Smooth muscle cell (in vitro differentiated cells): ENCODE results near the gene LINGO4. TPM values are rescaled to one million over a fixed set of nuclear protein-coding genes. Genes with fewer than 3 reads are reported as not detected.

Source experiments
- DNase-seq: peaks from one replicate; lab custom pipeline; 2025; ENCODE audit not compliant: unreplicated experiment; lab: John Stamatoyannopoulos, UW
- H2AFZ ChIP-seq: fragments of 200-600 bp; sonication (generic); 2 replicates; pipeline ENCODE4 v1.6.0; 2016; ENCODE audit warnings: antibody characterized with exemption, low read depth, mild to moderate bottlenecking
- H3F3A ChIP-seq: fragments of 200-600 bp; sonication (generic); 2 replicates; pipeline ENCODE4 v1.6.0; 2017; ENCODE audit warnings: antibody characterized with exemption, low read depth
- H3K27ac ChIP-seq: fragments of 200-600 bp; sonication (generic); 2 replicates; pipeline ENCODE4 v1.5.1; 2016; ENCODE audit warnings: low read depth, mild to moderate bottlenecking
- H3K27me3 ChIP-seq: fragments of 200-600 bp; sonication (generic); 2 replicates; pipeline ENCODE4 v1.6.1; 2016; ENCODE audit warnings: low read depth, mild to moderate bottlenecking
- H3K36me3 ChIP-seq: fragments of 200-600 bp; sonication (generic); 2 replicates; pipeline ENCODE4 v1.5.1; 2016; ENCODE audit warnings: low read depth
- H3K4me1 ChIP-seq: fragments of 200-600 bp; sonication (generic); 2 replicates; pipeline ENCODE4 v1.5.1; 2016; ENCODE audit warnings: low read depth
- H3K4me2 ChIP-seq: fragments of 200-600 bp; sonication (generic); 2 replicates; pipeline ENCODE4 v1.6.0; 2016; ENCODE audit warnings: mild to moderate bottlenecking
- H3K4me3 ChIP-seq: fragments of 200-600 bp; sonication (generic); 2 replicates; pipeline ENCODE4 v1.5.1; 2016; ENCODE audit warnings: mild to moderate bottlenecking
- H3K79me2 ChIP-seq: fragments of 200-600 bp; sonication (generic); 2 replicates; pipeline ENCODE4 v1.6.0; 2016; ENCODE audit warnings: low read depth, mild to moderate bottlenecking
- H3K9ac ChIP-seq: fragments of 200-600 bp; sonication (generic); 2 replicates; pipeline ENCODE4 v1.6.0; 2016; ENCODE audit warnings: low read depth
- H3K9me3 ChIP-seq: fragments of 200-600 bp; sonication (generic); replicated peaks from 2 replicates; pipeline ENCODE4 v1.5.1; 2016; ENCODE audit warnings: low read depth
- H4K20me1 ChIP-seq: fragments of 200-600 bp; sonication (generic); 2 replicates; pipeline ENCODE4 v1.6.0; 2016; ENCODE audit warnings: low read depth
- WGBS: methylation state at CpG from one replicate; pipeline ENCODE4 v1.1.7; 2016; ENCODE audit warnings: low lambda C conversion rate; 5-methylcytosine and 5-hydroxymethylcytosine counted together
- polyA plus RNA-seq: library from polyadenylated mRNA; unstranded; fragments of >200 nt; fragmentation: Nextera tagmentation; extraction: Ambion mirVana; gene quantifications from 2 replicates; pipeline ENCODE4 v1.2.1, GENCODE V29; 2016
- total RNA-seq: library from RNA; depleted of rRNA; stranded (reverse); fragments of >200 nt; gene quantifications from 2 replicates; pipeline ENCODE4 v1.2.3, GENCODE V29; 2014
- TF ChIP-seq, protein P1 (sequence below): fragments of 200-600 bp; sonication (generic); IDR thresholded peaks from 2 replicates; pipeline ENCODE4 v1.5.1; 2017; ENCODE audit warnings: borderline replicate concordance, mild to moderate bottlenecking, antibody characterized with exemption; ENCODE audit not compliant: insufficient read depth, poor library complexity, severe bottlenecking

The LINGO4 gene, protein sequence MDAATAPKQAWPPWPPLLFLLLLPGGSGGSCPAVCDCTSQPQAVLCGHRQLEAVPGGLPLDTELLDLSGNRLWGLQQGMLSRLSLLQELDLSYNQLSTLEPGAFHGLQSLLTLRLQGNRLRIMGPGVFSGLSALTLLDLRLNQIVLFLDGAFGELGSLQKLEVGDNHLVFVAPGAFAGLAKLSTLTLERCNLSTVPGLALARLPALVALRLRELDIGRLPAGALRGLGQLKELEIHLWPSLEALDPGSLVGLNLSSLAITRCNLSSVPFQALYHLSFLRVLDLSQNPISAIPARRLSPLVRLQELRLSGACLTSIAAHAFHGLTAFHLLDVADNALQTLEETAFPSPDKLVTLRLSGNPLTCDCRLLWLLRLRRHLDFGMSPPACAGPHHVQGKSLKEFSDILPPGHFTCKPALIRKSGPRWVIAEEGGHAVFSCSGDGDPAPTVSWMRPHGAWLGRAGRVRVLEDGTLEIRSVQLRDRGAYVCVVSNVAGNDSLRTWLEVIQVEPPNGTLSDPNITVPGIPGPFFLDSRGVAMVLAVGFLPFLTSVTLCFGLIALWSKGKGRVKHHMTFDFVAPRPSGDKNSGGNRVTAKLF
- total RNA-seq (not detected in 2 replicates), polyA plus RNA-seq (not detected in 2 replicates)

DNA sequence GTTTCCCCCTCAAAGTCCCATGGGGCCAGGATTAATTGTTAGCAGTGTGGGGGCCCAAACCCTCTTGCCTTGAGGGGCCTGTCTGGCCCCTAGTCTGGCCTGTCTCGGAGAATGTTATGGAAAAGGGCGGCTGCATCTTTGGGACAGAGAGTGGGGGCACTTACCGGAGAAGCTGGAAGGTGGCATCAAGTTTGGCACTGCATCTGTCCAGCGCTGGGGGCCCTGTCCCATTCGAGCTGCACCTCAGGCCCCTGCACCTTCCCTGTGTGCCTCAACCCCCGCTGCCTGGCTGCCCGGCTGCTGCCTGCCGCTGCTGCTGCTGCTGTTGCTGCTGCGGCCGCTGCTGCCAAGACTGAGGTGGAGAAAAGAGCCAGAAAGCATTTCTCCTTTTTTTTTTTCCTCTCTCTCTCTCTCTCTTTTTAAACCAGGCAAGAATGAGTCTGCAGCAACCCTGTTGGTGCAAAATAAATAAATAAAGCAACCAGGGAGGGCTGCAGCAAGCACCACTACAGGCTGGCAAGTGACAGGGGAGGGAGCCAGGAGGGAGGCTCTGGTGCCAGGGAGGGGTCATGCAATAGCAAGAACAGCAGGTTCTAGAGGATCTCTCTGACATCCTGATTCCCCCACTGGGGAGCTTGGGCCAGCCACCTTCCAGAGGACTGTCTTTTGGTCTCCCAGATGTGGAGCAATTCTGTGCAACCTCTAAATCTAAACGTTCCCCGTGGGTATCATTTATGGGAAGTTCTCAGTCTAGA is at the start of gene LINGO4:
Gene LINGO4 (minus strand): TSS at position 354 of the 755 bp plus-strand sequence. CDS start 2,715 bp downstream, outside the sequence.
- no peak within 1 kb of the TSS for H3K4me2 ChIP-seq
- H3K79me2 ChIP-seq = no peaks in the 10 kb centered on the region
- H3K27ac ChIP-seq = no peak within 1 kb of the TSS
- no peak within 1 kb of the TSS for H3K4me3 ChIP-seq
- H4K20me1 ChIP-seq = no peaks in the 10 kb centered on the region
- no peaks in the 10 kb centered on the region for H3K36me3 ChIP-seq
- peaks cover 14% of the 10 kb centered on the region for H3K27me3 ChIP-seq
- H3K4me1 ChIP-seq = no peaks in the 10 kb centered on the region
- no peaks in the 10 kb centered on the region for H3F3A ChIP-seq
- DNase-seq = no peak
- H2AFZ ChIP-seq = no peak within 1 kb of the TSS
- WGBS = 91% methylated on average over 12 of the region's 12 CpGs
- no peak within 1 kb of the TSS for H3K9ac ChIP-seq
- no peaks in the 10 kb centered on the region for H3K9me3 ChIP-seq
- TF ChIP-seq, protein P1, sequence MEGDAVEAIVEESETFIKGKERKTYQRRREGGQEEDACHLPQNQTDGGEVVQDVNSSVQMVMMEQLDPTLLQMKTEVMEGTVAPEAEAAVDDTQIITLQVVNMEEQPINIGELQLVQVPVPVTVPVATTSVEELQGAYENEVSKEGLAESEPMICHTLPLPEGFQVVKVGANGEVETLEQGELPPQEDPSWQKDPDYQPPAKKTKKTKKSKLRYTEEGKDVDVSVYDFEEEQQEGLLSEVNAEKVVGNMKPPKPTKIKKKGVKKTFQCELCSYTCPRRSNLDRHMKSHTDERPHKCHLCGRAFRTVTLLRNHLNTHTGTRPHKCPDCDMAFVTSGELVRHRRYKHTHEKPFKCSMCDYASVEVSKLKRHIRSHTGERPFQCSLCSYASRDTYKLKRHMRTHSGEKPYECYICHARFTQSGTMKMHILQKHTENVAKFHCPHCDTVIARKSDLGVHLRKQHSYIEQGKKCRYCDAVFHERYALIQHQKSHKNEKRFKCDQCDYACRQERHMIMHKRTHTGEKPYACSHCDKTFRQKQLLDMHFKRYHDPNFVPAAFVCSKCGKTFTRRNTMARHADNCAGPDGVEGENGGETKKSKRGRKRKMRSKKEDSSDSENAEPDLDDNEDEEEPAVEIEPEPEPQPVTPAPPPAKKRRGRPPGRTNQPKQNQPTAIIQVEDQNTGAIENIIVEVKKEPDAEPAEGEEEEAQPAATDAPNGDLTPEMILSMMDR = no peak

DNA sequence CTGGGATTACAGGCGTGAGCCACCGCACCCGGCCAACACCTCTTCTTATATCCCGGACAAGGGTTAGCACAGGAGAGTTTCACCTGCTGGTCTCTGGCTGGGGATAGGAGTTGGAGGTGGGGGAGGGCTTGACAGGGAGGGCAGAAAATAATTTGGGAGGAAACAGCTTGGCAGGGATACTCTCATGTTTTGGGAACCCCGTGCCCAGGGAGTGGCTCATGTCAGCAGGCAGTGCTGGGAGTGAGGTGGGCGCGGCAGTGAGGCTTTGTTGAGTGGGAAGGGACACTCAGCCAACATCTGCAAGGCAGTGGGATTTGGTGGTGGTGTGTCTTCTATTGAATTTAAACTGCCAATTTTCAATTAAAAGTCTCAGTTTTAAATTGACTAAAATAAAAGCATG is 49.4 kb upstream of the LINGO4 start:
- Histone ChIP-seq H3K27ac (no peak overlapping the region), H3K79me2 (no peaks in the 10 kb centered on the region), H3K9ac (no peak overlapping the region), H2AFZ (no peak overlapping the region), H4K20me1 (no peaks in the 10 kb centered on the region), H3K27me3 (no peaks in the 10 kb centered on the region), H3F3A (no peaks in the 10 kb centered on the region), H3K4me1 (no peaks in the 10 kb centered on the region), H3K9me3 (no peaks in the 10 kb centered on the region), H3K4me3 (no peak overlapping the region), H3K36me3 (no peaks in the 10 kb centered on the region), H3K4me2 (no peak overlapping the region)
- TF ChIP-seq, protein P1 = no peak
- no peak for DNase-seq
- WGBS = 89% methylated on average over 7 of the region's 7 CpGs

DNA sequence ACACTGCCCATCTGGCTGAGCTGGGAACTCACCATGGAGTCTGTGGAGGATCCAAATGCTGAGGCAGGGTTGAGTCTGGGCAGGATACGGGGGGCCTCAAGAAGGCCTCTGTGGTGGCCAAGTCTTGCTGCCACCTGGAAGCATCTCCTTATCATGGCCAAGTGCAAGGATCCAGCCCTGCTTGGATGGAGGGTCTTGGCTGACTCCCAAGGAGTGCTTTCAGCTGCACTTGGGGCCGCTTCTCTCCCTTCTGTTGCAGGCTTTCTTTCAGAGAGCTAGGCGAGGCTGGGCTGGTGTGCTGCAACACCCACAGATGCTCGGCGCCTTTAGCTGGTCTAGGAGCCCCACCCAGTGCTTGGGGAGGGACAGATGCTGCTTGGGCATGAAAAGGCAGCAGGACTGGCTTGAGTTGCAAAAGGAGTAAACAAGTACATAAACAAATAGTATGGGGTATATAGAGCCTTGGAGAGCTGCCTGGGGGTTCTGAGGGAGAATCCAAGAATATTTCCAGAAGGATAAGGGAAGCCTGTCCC is 48.3 kb upstream of the LINGO4 start, which contains the start of gene THEM5:
Gene THEM5 (minus strand): TSS at position 302 of the 533 bp plus-strand sequence. CDS start 147 bp downstream, at position 155.
- no peak within 1 kb of the TSS for H3K4me3 ChIP-seq
- no peaks in the 10 kb centered on the region for H3K4me1 ChIP-seq
- H3K9me3 ChIP-seq = no peaks in the 10 kb centered on the region
- no peak within 1 kb of the TSS for H3K27ac ChIP-seq
- no peaks in the 10 kb centered on the region for H4K20me1 ChIP-seq
- H2AFZ ChIP-seq = no peak within 1 kb of the TSS
- WGBS = 88% methylated on average over 5 of the region's 5 CpGs
- TF ChIP-seq, protein P1 = no peak
- H3K36me3 ChIP-seq = no peaks in the 10 kb centered on the region
- no peak for DNase-seq
- no peaks in the 10 kb centered on the region for H3K79me2 ChIP-seq
- H3K9ac ChIP-seq = no peak within 1 kb of the TSS
- no peaks in the 10 kb centered on the region for H3K27me3 ChIP-seq
- H3F3A ChIP-seq = no peaks in the 10 kb centered on the region
- H3K4me2 ChIP-seq = no peak within 1 kb of the TSS
